SU-DHL-6 (cell line): Measurements from ENCODE around the gene FAM228B.
"Not testable (repeated sequence)": the region's sequence is repeated elsewhere in the genome, so short reads cannot be mapped to it uniquely, and the experiment has no call there.

Experiments
- H2AFZ ChIP-seq: fragments of 200-600 bp; sonication (generic); 2 replicates; pipeline ENCODE4 v1.6.1; 2014; ENCODE audit warnings: low read depth, mild to moderate bottlenecking, moderate library complexity, mixed read lengths, antibody characterized with exemption, low read length; ENCODE audit not compliant: severe bottlenecking
- H3F3A ChIP-seq: fragments of 200-600 bp; shearing (Covaris generic); 2 replicates; pipeline ENCODE4 v1.6.0; 2016; ENCODE audit warnings: antibody characterized with exemption, mild to moderate bottlenecking; ENCODE audit not compliant: insufficient read depth
- H3K27ac ChIP-seq: fragments of 200-600 bp; sonication (generic); 2 replicates; pipeline ENCODE4 v1.5.1; 2016; ENCODE audit warnings: low read depth, mild to moderate bottlenecking, low read length, moderate library complexity, mixed read lengths
- H3K27me3 ChIP-seq: fragments of 200-600 bp; sonication (generic), shearing (Covaris generic); 2 replicates; pipeline ENCODE4 v1.6.0; 2014; ENCODE audit warnings: mild to moderate bottlenecking, low read length
- H3K36me3 ChIP-seq: fragments of 200-600 bp; sonication (generic); 2 replicates; pipeline ENCODE4 v1.6.1; 2014; ENCODE audit warnings: mild to moderate bottlenecking, low read length, mixed read lengths
- H3K4me2 ChIP-seq: fragments of 300-600, 200-600 bp; shearing (Covaris generic), sonication (generic); 2 replicates; pipeline ENCODE4 v1.6.0; 2014; ENCODE audit warnings: low read length, low read depth, mild to moderate bottlenecking; ENCODE audit not compliant: poor library complexity, severe bottlenecking
- H3K4me3 ChIP-seq: fragments of 200-600 bp; sonication (generic); 2 replicates; pipeline ENCODE4 v1.5.1; 2014; ENCODE audit warnings: antibody characterized with exemption, low read length, mild to moderate bottlenecking, mixed read lengths; ENCODE audit not compliant: insufficient read depth, poor library complexity, severe bottlenecking
- H3K79me2 ChIP-seq: fragments of 200-600 bp; sonication (generic); 2 replicates; pipeline ENCODE4 v1.6.1; 2014; ENCODE audit warnings: mild to moderate bottlenecking, low read length, moderate library complexity; ENCODE audit not compliant: insufficient read depth
- H3K9ac ChIP-seq: fragments of 200-600 bp; sonication (generic); 2 replicates; pipeline ENCODE4 v1.7.0; 2014; ENCODE audit warnings: mild to moderate bottlenecking, low read length
- H3K9me2 ChIP-seq: fragments of 200-600 bp; sonication (generic); replicated peaks from 2 replicates; pipeline ENCODE4 v1.6.1; 2014; ENCODE audit warnings: low read length; ENCODE audit not compliant: insufficient read depth
- H3K9me3 ChIP-seq: fragments of 200-600 bp; sonication (generic); 2 replicates; pipeline ENCODE4 v1.6.1; 2014; ENCODE audit warnings: low read length, mixed read lengths; ENCODE audit not compliant: insufficient read depth
- H4K20me1 ChIP-seq: fragments of 200-600 bp; sonication (generic); 2 replicates; pipeline ENCODE4 v1.6.1; 2014; ENCODE audit warnings: low read depth, mild to moderate bottlenecking, antibody characterized with exemption, low read length, moderate library complexity, mixed read lengths
- EZH2phosphoT487 ChIP-seq: fragments of 200-600 bp; sonication (generic), shearing (Covaris generic); conservative IDR thresholded peaks from 2 replicates; pipeline ENCODE4 v1.6.1; 2018; ENCODE audit warnings: mild to moderate bottlenecking, antibody characterized with exemption, low read length, moderate library complexity, mixed read lengths
- TF ChIP-seq, protein P1 (sequence below): fragments of 200-600 bp; sonication (generic); IDR thresholded peaks from one replicate; pipeline ENCODE4 v1.5.1; 2017; ENCODE audit warnings: antibody characterized with exemption, mild to moderate bottlenecking, low read length, moderate library complexity; ENCODE audit not compliant: insufficient read depth, poor library complexity, severe bottlenecking

Gene FAM228B

DNA sequence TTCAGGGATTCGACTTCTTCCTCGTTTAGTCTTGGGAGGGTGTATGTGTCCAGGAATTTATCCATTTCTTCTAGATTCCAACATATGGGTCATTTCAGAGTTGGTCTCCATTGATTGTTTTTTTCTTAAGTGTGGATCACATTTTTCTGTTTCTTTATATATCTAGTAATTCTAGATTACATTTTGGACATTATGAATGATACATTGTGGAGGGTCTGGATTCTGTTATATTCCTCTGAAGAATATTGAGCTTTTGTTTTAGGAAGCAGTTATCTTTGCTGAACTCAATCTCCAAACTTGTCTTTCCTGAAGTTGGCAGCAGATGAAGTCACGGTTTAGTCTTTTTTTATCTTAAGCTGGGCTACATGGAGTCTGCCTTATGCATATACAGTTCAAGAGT is 9.3 kb downstream of the FAM228B start:
- Histone ChIP-seq H2AFZ (no peak overlapping the region), H3K27ac (no peak overlapping the region), H3K4me2 (no peak overlapping the region), H3K9me3 (peaks cover 3% of the 10 kb centered on the region; the same call in 1 of the 2 replicates), H3K79me2 (no peaks in the 10 kb centered on the region), H4K20me1 (no peaks in the 10 kb centered on the region), H3K36me3 (no peaks in the 10 kb centered on the region), H3K9me2 (no peaks in the 10 kb centered on the region), H3F3A (no peaks in the 10 kb centered on the region), H3K27me3 (no peaks in the 10 kb centered on the region), H3K4me3 (no peak overlapping the region), H3K9ac (no peak overlapping the region)
- TF ChIP-seq EZH2phosphoT487 = no peak
- TF ChIP-seq, protein P1, sequence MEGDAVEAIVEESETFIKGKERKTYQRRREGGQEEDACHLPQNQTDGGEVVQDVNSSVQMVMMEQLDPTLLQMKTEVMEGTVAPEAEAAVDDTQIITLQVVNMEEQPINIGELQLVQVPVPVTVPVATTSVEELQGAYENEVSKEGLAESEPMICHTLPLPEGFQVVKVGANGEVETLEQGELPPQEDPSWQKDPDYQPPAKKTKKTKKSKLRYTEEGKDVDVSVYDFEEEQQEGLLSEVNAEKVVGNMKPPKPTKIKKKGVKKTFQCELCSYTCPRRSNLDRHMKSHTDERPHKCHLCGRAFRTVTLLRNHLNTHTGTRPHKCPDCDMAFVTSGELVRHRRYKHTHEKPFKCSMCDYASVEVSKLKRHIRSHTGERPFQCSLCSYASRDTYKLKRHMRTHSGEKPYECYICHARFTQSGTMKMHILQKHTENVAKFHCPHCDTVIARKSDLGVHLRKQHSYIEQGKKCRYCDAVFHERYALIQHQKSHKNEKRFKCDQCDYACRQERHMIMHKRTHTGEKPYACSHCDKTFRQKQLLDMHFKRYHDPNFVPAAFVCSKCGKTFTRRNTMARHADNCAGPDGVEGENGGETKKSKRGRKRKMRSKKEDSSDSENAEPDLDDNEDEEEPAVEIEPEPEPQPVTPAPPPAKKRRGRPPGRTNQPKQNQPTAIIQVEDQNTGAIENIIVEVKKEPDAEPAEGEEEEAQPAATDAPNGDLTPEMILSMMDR = no peak

DNA sequence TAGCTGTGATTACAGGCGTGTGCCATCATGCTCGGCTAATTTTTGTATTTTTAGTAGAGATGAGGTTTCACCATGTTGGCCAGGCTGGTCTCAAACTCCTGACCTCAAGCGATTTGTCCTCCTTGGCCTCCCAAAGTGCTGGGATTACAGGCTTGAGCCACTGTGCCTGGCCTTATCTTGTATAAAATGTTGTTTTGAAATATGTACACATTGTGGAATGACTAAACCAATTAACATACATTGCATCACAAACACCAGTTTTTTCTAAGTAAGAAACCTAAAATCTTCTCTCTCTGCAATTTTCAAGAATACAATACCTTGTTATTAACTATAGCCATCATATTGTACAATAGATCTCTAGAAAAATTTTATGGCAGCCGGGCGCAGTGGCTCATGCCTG is 17.0 kb downstream of the FAM228B start:
- not testable (repeated sequence) for H3K79me2 ChIP-seq, H2AFZ ChIP-seq, H3F3A ChIP-seq, H3K9ac ChIP-seq, H3K9me3 ChIP-seq, H3K9me2 ChIP-seq, H3K36me3 ChIP-seq, H3K4me2 ChIP-seq, H4K20me1 ChIP-seq, H3K4me3 ChIP-seq, H3K27ac ChIP-seq, H3K27me3 ChIP-seq

DNA sequence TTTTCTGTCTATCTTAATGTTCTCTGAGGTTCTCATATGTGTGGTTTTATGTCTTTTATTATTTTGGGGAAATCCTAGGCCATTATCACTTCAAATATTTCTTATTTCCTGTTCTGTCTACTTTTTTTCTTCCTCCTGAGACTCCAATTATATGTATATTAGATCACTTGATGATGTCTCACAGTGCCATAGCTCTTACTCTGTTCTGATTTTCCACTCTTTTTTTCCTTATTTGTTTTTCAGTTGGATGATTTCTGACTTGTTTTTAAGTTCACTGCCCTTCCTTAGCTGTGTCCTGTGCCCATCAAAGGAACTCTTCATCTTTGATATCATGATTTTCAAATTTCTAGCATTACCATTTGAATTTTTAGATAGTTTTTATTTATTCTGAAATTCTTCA is 24.1 kb downstream of the FAM228B start:
- Histone ChIP-seq H3K79me2 (no peaks in the 10 kb centered on the region), H3K9me3 (peaks cover 11% of the 10 kb centered on the region; the same call in 1 of the 2 replicates), H3K36me3 (peaks cover 3% of the 10 kb centered on the region; the same call in 1 of the 2 replicates), H3K4me3 (no peak overlapping the region), H3K9ac (no peak overlapping the region), H3K27me3 (no peaks in the 10 kb centered on the region), H3K9me2 (no peaks in the 10 kb centered on the region), H3K4me2 (no peak overlapping the region), H2AFZ (no peak overlapping the region), H3K27ac (no peak overlapping the region), H3F3A (no peaks in the 10 kb centered on the region), H4K20me1 (no peaks in the 10 kb centered on the region)
- no peak for TF ChIP-seq EZH2phosphoT487
- TF ChIP-seq, protein P1 = no peak

DNA sequence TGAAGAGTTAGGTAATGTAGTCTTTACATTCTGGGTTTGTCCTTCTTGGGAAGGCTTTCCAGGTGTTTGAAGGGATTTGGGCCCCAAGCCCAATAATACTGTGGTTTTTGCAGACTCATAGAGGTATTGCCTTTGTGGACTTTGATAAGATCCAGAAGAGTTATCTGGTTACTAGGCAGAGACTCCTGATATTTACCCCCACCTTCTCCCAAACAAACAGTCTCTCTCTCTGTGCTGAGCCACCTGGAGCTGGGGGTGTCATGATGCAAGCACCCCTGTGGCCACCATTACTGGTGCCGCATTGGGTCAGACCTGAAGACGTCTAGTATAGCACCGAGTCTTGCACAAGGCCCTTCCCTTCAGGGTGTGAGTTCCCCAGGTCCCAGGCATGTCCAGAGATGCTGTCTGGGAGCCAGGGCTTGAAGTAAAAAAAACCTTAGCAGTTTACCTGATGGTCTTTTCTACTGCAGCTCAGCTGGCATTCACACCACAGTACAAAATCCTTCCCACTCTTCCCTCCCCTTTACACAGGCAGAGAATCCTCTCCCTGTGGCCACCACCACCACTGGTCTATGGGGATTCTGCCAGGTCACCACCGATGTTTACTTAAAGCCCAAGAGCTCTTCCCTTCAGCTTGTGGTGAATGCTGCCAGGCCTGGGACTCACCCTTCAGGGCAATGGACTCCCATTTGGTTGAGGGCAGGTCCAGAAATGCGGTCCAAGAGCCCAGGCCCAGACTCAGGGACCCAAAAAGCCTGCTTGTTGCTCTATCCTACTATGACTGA is 29.3 kb downstream of the FAM228B start:
- Histone ChIP-seq H2AFZ (no peak overlapping the region), H3K36me3 (no peaks in the 10 kb centered on the region; the same call in 1 of the 2 replicates), H3K9me3 (peaks cover 7% of the 10 kb centered on the region; the same call in 1 of the 2 replicates), H4K20me1 (no peaks in the 10 kb centered on the region), H3K4me3 (no peak overlapping the region), H3K27ac (no peak overlapping the region), H3F3A (no peaks in the 10 kb centered on the region), H3K9me2 (no peaks in the 10 kb centered on the region), H3K79me2 (no peaks in the 10 kb centered on the region), H3K9ac (no peak overlapping the region), H3K27me3 (no peaks in the 10 kb centered on the region), H3K4me2 (no peak overlapping the region)
- TF ChIP-seq EZH2phosphoT487 = no peak
- TF ChIP-seq, protein P1 = no peak
